GM10266 (cell line): ENCODE data around the gene SPRED2.

Source experiments
- DNase-seq: peaks from one replicate; pipeline ENCODE4 v3.0.0; 2012; ENCODE audit errors: extremely low spot score
- CTCF ChIP-seq: IDR thresholded peaks from 2 replicates; pipeline ENCODE4 v1.5.1; 2012; ENCODE audit warnings: mild to moderate bottlenecking, low read depth; ENCODE audit not compliant: control insufficient read depth, insufficient read depth; ENCODE audit errors: missing control alignments

SPRED2 gene

GRCh38 chr2:65475000-65475399, 42.6 kb upstream of the SPRED2 start:
- TF ChIP-seq CTCF, result no peak
- no peak for DNase-seq

- no peak for DNase-seq
- no peak for TF ChIP-seq CTCF
Observed at GRCh38 chr2:65473045-65473444, 40.6 kb upstream of the SPRED2 start.

GRCh38 chr2:65471409-65471808, 39.0 kb upstream of the SPRED2 start:
- TF ChIP-seq CTCF, result no peak
- DNase-seq, result no peak

GRCh38 chr2:65466551-65466950, 34.2 kb upstream of the SPRED2 start:
- no peak for DNase-seq

GRCh38 chr2:65465857-65466256, 33.5 kb upstream of the SPRED2 start:
- TF ChIP-seq CTCF, result no peak
- DNase-seq, result no peak

More at GRCh38 chr2:65466551-65466950, 34.2 kb upstream of the SPRED2 start:
- TF ChIP-seq CTCF, result no peak

GRCh38 chr2:65465124-65465523, 32.7 kb upstream of the SPRED2 start:
- no peak for DNase-seq
- TF ChIP-seq CTCF, result no peak

GRCh38 chr2:65464604-65465003, 32.2 kb upstream of the SPRED2 start:
- TF ChIP-seq CTCF, result no peak
- no peak for DNase-seq
